ENCODE data around the gene AFF2. TPM values are rescaled to one million over a fixed set of nuclear protein-coding genes. Genes with fewer than 3 reads are reported as not detected.

AFF2 gene
- polyA plus RNA-seq, 1 of the 3 experiments (the other 2 are of a cell fraction) = not detected

DNA sequence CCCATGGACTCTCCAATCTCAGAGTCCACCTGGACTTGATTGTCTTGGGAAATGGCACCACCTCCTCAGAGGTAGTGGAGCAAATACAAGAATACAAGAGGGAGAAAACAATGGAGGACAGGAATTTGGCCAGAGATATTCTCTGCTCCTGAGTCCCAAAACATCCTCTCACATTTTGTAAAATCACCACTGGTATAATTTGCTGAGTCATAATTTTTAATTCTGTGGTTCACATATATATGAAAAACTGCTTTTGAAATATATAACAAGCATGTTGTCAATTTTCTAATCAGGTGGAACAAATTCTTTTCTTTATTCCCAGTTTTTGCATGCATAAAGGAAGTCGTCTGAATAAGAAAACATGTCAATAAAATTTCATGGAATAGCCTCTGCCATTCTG lies 356.1 kb downstream of the AFF2 start:
- DNase-seq = no peak
- H3F3A ChIP-seq (replicated peaks; ENCODE audit: insufficient read depth) = no peaks in the 10 kb centered on the region
- CTCF ChIA-PET = no interaction called here
- H3K79me2 ChIP-seq (ENCODE audit: insufficient read depth) = no peaks in the 10 kb centered on the region
- H3K4me1 ChIP-seq (ENCODE audit: control insufficient read depth in 1 of 2, insufficient read depth in 2 of 2, low read depth in 1 of 2, low read length in 1 of 2) = no peaks in the 10 kb centered on the region
- no peak overlapping the region for H3K9ac ChIP-seq
- H3K36me3 ChIP-seq (replicated peaks in 1 of 2; ENCODE audit: control insufficient read depth in 1 of 2, insufficient read depth in 2 of 2, low read length in 1 of 2) = no peaks in the 10 kb centered on the region
- no peak overlapping the region for H3K4me2 ChIP-seq
- no peak overlapping the region for H3K27ac ChIP-seq (ENCODE audit: low read depth in 2 of 2, low read length in 1 of 2)
- POLR2A ChIA-PET = no interaction called here
- no peak overlapping the region for H3K4me3 ChIP-seq (ENCODE audit: low read depth in 2 of 2, low read length in 1 of 2)
- no peaks in the 10 kb centered on the region for H4K20me1 ChIP-seq (ENCODE audit: insufficient read depth)
- H3K9me3 ChIP-seq = no peaks in the 10 kb centered on the region
- no peaks in the 10 kb centered on the region for H3K9me2 ChIP-seq
- H2AFZ ChIP-seq (ENCODE audit: low read depth) = no peak overlapping the region
- no peaks in the 10 kb centered on the region for H3K27me3 ChIP-seq (ENCODE audit: insufficient read depth)
- TF ChIP-seq, protein P1, sequence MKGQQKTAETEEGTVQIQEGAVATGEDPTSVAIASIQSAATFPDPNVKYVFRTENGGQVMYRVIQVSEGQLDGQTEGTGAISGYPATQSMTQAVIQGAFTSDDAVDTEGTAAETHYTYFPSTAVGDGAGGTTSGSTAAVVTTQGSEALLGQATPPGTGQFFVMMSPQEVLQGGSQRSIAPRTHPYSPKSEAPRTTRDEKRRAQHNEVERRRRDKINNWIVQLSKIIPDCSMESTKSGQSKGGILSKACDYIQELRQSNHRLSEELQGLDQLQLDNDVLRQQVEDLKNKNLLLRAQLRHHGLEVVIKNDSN (IDR thresholded peaks at IDR 0.05; ENCODE audit: borderline replicate concordance, low read depth) = no peak
- TF ChIP-seq, protein P2, sequence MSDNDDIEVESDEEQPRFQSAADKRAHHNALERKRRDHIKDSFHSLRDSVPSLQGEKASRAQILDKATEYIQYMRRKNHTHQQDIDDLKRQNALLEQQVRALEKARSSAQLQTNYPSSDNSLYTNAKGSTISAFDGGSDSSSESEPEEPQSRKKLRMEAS (IDR thresholded peaks at IDR 0.05; ENCODE audit: low read depth) = no peak
- TF ChIP-seq GATA2 (CRISPR knock-in tag; IDR thresholded peaks at IDR 0.05) = no peak
- no peak for TF ChIP-seq EP300 (IDR thresholded peaks at IDR 0.05; ENCODE audit: borderline replicate concordance in 1 of 2, low read depth in 1 of 2, low read length in 1 of 2)
- TF ChIP-seq GABPA (IDR thresholded peaks at IDR 0.05; ENCODE audit: low read depth) = no peak
- TF ChIP-seq MEF2A (IDR thresholded peaks at IDR 0.05; ENCODE audit: borderline replicate concordance, low read depth) = no peak
- TF ChIP-seq FOXM1 (IDR thresholded peaks at IDR 0.05; ENCODE audit: low read depth) = no peak
- no peak for TF ChIP-seq FOSL2 (IDR thresholded peaks at IDR 0.05; ENCODE audit: borderline replicate concordance, low read depth)
- TF ChIP-seq, protein P3, sequence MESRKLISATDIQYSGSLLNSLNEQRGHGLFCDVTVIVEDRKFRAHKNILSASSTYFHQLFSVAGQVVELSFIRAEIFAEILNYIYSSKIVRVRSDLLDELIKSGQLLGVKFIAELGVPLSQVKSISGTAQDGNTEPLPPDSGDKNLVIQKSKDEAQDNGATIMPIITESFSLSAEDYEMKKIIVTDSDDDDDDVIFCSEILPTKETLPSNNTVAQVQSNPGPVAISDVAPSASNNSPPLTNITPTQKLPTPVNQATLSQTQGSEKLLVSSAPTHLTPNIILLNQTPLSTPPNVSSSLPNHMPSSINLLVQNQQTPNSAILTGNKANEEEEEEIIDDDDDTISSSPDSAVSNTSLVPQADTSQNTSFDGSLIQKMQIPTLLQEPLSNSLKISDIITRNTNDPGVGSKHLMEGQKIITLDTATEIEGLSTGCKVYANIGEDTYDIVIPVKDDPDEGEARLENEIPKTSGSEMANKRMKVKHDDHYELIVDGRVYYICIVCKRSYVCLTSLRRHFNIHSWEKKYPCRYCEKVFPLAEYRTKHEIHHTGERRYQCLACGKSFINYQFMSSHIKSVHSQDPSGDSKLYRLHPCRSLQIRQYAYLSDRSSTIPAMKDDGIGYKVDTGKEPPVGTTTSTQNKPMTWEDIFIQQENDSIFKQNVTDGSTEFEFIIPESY (IDR thresholded peaks at IDR 0.05; ENCODE audit: borderline replicate concordance, low read depth) = no peak
- no peak for TF ChIP-seq CHD2 (IDR thresholded peaks at IDR 0.05; ENCODE audit: low read length, partially characterized antibody)
- TF ChIP-seq TEAD4 (IDR thresholded peaks at IDR 0.05; ENCODE audit: borderline replicate concordance, insufficient read depth) = no peak
- no peak for TF ChIP-seq NRF1 (IDR thresholded peaks at IDR 0.05; ENCODE audit: low read depth, low read length)
- TF ChIP-seq ELF1 (IDR thresholded peaks at IDR 0.05) = no peak
- TF ChIP-seq MXI1 (IDR thresholded peaks at IDR 0.05; ENCODE audit: low read depth, low read length) = no peak
- TF ChIP-seq FOXJ3 (CRISPR knock-in tag; IDR thresholded peaks at IDR 0.05) = no peak
- no peak for TF ChIP-seq RFX5 (IDR thresholded peaks at IDR 0.05; ENCODE audit: low read length)
- no peak for TF ChIP-seq SIN3A (IDR thresholded peaks at IDR 0.05; ENCODE audit: borderline replicate concordance, low read depth, low read length)
- TF ChIP-seq, protein P4, sequence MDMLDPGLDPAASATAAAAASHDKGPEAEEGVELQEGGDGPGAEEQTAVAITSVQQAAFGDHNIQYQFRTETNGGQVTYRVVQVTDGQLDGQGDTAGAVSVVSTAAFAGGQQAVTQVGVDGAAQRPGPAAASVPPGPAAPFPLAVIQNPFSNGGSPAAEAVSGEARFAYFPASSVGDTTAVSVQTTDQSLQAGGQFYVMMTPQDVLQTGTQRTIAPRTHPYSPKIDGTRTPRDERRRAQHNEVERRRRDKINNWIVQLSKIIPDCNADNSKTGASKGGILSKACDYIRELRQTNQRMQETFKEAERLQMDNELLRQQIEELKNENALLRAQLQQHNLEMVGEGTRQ (IDR thresholded peaks at IDR 0.05; ENCODE audit: borderline replicate concordance, low read depth, low read length) = no peak
- 0% methylated on average over 1 of the region's 1 CpG for WGBS (ENCODE audit: low lambda C conversion rate)

Data from SK-N-SH (cell line).